GM18498 (cell line): ENCODE results near the gene LIX1.
"Not testable (repeated sequence)": the region's sequence is repeated elsewhere in the genome, so short reads cannot be mapped to it uniquely, and the experiment has no call there.

Experiments used
- ATAC-seq: cut with Tn5 transposase; IDR thresholded peaks from one replicate; pipeline ENCODE4 v1.9.1; 2021; ENCODE audit warnings: mild to moderate bottlenecking, moderate library complexity; ENCODE audit not compliant: unreplicated experiment

Gene LIX1

DNA sequence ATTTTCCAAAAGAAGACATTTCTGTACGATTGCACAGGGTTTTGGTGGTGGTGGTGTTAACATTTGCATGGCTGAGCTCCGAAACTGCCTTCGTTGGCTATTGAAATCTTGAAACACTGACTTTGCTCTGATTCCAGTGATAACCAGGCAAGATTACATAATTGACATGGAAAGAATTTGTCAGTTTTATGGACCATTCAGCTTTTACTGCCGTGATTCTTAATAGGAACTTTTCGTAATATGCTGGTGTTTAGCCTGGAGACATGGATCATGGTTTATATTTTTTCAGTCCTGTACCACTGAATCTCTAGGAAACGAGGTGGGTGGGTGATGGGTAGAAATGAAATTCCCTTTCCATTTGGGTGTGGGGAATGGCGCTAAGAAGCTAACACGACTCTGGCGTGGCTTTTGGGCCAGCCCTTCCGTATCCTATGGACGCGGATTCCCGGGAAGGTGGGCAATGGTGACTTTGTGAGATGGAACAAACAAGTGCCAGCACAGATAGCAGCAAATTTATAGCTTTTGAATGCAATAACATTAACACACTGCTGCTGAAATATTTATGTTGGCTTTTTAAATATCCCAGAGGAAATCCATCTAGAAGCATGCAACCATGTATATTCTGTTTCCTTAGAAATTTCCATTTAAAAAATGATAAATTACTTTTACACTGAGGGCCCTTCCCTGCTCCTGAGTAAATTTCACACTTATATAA is 36.8 kb downstream of the LIX1 start:
- ATAC-seq: no peak

GRCh38 chr5:97102010-97102470 is 40.4 kb downstream of the LIX1 start:
- no peak for ATAC-seq

- no peak for ATAC-seq
Observed at GRCh38 chr5:97101189-97101910, 41.1 kb downstream of the LIX1 start.

DNA sequence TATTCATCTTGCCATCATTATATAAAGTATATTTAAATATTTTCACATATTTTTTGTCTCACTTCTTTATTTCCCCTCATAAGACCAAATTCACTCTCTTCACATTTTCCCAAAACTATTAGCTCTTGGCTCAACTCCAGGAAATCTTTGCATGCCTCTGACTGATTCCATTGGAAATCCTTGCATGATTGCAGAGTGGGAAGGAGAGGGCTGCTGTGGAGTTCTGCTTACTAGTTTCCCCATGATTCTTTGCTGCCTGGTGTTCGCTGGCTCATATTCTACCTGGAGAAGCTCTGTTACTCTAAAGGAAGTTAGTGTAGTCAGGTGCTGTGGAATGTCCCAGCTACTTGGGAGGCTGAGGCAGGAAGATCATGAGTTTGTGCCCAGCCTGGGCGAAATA is 41.9 kb downstream of the LIX1 start:
- ATAC-seq: no peak

DNA sequence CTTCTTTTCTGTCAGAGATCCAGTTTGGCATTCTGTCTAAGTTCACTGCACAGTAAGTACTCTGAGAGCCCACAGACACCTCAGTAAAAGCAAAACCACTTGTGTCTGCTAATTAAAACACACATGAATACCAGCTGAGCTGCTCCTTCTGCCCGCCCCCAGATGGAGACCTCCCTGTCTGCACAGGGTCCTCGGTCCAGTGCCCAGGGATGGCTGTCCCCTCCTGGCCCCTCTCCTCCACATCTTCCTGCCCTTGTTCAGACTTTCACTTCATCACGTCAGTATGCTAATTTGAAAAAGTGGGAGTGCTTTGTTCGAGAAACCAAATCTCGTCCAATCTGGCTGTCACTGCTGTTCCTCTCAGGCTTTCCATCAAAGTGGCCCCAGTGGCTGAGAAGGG is 43.5 kb downstream of the LIX1 start:
- ATAC-seq: no peak

DNA sequence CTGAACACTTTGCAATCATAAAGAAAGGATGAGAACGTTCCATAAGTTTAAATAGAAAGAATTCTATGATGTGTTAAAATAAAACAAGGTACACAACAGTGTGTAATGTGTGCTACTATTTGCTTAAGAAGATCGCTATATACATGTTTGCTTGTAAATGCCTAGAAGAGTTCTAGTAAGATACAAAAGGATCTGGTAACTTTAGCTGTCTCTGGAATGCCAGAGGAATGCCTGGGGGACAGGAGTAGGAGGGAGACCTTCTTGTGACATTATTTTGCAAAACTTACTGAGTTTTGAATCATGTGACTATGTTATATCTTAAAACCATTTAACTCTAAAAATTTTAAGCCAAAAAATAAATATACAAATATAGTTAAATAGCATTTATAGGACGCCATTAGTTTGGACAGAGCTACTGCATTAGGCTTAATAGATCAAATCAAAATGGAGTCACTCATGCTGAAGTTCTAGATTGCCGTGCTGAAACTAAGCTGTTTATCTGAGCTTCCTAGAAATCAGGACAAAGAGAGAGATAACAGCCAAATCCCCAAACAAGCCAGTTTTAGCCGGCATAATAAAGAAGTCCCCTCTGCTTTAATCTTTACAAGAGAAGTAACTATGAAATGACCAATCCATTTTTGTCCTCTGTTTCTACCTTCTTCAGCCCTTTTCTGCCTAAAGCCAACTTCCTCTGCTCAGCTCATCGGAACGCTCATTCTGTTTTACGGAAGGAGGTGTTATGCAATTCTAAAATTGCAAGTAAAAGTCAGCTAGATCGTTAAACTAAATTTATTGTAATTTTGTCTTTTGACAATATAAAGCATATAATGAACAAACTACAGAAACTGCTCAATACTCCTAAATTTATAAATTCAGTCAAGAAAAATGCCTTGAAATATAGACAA is 44.8 kb downstream of the LIX1 start:
- no peak for ATAC-seq

DNA sequence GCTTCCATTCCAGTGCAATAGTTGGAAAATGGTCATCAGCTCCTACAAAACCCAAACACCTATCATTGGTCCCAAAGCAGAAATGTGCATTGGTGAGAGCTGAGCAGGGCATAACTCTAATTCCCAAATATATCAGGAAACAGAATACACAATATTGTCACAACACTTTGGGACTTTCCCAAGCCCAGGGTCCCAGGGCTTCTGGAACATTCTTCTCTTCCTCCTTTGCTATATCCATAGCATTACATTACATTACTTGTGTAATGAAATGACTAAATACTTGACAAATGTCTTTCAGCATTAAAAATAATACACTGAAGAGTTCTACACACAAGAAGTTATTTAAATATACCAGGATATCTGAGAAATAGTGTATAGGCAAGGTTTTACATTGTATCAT is 45.6 kb downstream of the LIX1 start:
- no peak for ATAC-seq

GRCh38 chr5:97096191-97096590 is 46.2 kb downstream of the LIX1 start:
- ATAC-seq: no peak

GRCh38 chr5:97095318-97095732 is 47.1 kb downstream of the LIX1 start:
- peak; percentile 49 for ATAC-seq

DNA sequence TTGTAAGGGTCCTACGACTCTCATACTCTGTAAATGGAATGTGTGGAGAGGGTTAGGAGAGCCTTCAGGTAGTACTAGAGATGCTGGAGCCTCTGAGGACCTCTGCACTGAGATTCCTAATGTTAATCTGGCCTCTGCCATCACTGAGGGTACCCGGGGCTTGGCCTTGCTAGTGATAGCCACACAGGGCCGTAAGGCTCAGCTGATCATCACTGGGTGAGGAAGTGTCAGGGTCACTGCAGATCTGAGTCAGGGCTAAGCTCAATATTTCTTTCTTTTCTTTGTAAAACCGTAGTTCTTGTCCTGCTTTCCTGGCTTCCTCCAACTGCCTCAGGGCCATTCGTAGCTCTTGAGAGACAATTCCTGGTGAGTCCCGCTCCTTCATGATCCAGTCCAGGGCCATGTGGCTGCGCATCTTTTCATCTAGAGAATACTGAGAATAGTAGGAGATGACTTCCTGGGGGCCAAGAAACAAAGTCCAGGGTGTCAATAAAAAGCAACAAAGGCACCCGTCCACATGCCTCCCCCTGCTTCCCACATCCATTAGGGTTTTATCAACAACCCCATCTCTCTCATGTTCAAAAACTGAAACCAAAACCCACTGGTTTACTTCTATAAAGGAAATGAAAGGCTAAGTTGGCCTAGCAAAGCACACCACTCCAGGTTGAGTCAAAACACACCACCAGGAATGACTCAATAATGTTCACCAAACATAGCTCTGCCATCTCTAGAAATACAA is 47.7 kb downstream of the LIX1 start:
- peak; percentile 98 for ATAC-seq

DNA sequence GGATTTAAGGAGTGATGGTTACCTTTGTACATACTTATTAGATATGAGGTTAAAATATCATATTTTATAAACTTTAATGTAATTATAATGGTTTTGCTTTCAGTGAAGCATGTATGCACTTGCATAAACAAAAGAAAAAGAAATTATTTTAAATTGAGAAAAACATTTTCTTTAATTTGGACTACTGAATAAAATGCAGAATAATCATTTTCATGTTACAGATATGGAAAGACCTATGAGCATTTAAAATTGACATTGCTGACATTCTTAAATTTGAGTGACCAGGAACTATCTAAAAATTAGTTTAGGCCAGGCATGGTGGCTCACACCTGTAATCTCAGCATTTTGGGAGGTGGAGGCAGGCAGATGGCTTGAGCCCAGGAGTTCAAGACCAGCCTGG is 49.2 kb downstream of the LIX1 start:
- no peak for ATAC-seq

DNA sequence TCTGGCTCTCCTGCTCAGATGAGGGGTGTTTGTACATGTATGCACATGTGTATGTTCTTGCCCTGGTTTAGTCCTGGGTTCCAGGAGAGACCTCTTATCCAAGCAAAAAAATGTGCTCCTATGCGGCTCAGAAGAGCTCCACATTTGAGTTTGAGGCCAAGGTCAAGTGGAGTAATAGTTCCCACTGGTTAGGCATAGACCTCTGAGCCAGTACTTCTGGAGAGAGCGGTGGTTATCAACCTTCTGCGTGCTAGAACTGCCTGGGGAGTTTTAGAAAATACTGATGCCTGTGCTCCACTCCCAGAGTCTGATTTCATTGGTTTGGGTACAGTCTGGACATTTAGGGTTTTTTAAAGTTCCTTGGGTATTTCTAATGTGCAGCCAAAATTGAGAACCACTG is 51.5 kb downstream of the LIX1 start:
- no peak for ATAC-seq

GRCh38 chr5:97089149-97089801 is 53.1 kb downstream of the LIX1 start:
- no peak for ATAC-seq

- ATAC-seq: no peak
Observed at GRCh38 chr5:97088774-97089148, 53.6 kb downstream of the LIX1 start.

GRCh38 chr5:97087138-97087537 is 55.3 kb downstream of the LIX1 start:
- no peak for ATAC-seq

GRCh38 chr5:97085459-97086181 is 56.8 kb downstream of the LIX1 start:
- no peak for ATAC-seq

GRCh38 chr5:97084782-97085458 is 57.5 kb downstream of the LIX1 start:
- not testable (repeated sequence) for ATAC-seq

DNA sequence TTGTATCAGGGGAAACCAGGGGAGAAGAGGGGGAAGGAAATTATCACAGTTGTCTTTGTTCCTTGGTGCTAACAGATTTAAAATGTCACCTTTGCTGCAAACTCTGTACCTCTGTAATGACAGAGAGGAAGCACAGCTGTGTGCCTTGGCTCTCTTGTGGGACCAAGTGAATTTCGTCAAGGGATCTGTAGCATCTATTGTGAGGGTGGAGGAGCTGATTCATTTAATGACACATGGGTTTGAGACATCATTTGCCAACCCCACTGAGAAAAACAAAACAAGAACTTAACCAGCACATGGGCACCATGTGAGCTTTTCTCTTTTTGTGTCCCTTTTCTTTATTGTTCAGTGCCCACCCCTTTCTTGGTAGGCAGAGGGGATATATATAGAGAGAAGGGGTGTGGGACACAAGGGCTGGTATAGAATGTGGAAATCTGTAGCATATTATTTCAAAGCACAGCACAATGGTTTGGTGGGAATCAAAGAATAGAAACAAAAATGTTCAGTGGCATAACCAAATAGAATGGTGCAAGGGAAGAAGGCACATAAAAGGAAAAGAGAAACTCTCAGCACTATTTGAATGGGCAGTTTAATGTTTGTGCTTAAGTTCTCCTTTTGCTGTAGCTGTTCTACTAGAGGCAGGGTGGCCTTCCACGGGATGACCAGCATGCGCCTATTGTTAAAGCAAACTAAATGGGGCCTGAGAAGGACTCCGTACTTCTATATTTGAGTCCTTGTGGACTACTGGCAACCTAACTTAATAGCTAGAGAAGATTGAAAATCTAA is 63.3 kb downstream of the LIX1 start:
- no peak for ATAC-seq
